ENCODE data around the gene TGFBR2.

The TGFBR2 gene

GRCh38 chr3:30638685-30639412, 32.4 kb downstream of the TGFBR2 start:
- DNase-seq, result no peak

DNA sequence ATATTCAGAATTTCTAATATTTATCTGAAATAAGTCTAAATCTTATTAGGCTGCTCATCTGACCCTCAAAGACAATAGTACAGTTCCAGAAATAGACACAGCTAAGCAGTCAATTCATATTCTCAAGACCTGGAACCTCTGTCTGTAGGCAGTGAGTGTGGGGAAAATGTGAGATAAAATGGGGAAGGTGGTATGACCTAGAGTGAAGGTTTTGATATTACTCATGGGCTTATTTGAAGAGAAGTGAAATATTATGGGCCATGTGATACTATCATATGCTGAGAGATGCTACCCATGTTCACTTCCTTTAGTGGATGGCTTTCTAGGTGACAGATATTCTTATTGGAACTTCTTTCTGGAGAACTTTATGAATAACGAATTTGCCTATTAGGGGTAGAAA, 33.5 kb downstream of the TGFBR2 start:
- peak; percentile 50 for DNase-seq

DNA sequence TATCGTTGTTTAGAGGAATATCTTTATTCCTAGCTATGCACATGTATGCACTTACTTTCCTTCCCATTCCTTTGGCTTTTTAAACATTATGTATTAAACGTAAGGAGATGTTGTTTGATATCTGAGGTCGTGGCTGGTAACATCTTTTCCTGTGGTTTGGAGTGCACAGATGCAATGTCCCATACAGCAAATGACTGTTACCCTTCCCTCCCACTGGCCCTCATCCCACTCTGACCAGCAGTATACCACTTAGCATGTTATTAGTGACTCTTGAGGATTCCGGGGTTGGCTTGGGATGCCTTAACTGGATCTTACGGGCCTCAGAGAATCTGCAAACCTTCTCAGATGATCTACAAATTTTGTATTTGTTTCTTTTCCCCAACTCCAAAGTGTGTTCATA, 34.5 kb downstream of the TGFBR2 start:
- DNase-seq, result no peak

DNA sequence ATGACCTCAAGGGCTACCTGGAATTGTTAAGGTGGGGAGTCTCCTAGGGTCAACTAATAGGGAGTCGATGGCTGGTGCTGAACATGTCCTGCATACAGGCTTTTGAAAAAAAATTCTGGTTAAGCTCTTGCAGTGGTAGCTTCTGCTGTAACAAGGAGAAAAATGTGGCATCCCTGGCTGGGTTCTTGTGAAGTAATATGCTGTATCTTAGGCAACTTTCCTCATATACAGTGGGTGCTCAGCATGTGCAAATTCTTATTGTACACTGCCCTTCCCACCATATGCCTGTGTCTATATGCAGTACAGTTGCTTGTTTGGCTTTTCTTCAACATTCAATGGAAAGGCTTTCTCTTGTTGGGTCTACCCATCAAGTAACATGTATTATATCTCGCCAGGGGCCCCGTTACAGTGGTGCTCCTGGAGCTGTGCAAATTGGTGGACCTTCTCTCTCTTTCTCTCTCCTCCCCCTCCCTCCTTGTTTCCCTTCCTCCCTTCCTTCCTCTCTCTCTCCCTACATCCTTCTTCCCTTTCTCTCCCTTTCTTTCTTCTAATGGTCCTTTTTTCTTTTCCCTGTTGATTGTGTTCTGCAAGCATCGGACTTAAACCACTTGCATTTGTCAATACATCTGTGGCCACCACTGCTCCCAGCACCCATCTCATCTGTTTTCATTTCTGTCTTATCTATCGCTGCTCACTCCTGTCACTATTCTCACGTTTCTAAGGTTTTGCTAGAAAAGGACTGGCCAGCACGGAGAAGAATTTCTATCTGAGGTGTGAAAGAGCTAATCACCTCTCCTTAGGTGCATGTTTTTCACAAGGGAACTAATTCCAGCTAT, 35.2 kb downstream of the TGFBR2 start:
- DNase-seq, result no peak

GRCh38 chr3:30642849-30643361, 36.5 kb downstream of the TGFBR2 start:
- DNase-seq, result no peak

- DNase-seq, result peak; percentile 49
These were observed 37.5 kb downstream of the TGFBR2 start for GRCh38 chr3:30643763-30644462.

- DNase-seq, result peak; percentile 76
These were observed 38.2 kb downstream of the TGFBR2 start for GRCh38 chr3:30644615-30645014.

- no peak for DNase-seq
These were observed 38.7 kb downstream of the TGFBR2 start for GRCh38 chr3:30645077-30645476.

DNA sequence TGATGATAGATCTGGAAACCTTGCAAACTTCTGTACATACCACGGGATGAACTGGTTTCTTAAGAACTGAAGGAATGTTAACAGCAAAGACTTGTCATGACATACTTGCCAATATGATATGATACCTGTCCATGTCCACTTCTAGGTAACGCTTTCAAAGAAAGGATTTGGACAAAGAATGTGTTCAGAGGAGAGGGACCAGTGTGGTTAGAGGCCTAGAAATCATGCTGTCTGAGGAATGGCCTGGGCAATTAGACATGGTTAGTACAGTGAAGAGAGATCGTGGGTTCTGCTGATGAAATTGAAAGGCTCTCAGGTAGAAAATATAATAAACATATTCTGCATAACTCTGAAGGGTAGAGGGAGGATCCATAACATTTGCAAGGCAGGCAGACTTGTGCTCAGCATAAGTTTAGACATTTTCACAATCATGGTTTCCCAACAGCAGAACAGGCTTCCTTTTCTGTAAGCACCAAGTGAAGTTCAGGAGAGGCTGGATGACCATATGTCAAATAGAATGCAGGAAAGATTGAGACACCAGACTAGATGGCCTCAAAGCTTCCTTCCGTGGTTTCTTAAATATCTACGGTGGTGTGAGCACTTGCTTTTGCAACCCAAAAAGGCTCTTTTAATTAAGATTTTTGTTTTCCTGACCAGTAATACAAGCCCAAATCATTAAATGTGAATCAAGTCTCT, 39.9 kb downstream of the TGFBR2 start:
- DNase-seq, result no peak

GRCh38 chr3:30646961-30647752, 40.8 kb downstream of the TGFBR2 start:
- DNase-seq, result no peak

DNA sequence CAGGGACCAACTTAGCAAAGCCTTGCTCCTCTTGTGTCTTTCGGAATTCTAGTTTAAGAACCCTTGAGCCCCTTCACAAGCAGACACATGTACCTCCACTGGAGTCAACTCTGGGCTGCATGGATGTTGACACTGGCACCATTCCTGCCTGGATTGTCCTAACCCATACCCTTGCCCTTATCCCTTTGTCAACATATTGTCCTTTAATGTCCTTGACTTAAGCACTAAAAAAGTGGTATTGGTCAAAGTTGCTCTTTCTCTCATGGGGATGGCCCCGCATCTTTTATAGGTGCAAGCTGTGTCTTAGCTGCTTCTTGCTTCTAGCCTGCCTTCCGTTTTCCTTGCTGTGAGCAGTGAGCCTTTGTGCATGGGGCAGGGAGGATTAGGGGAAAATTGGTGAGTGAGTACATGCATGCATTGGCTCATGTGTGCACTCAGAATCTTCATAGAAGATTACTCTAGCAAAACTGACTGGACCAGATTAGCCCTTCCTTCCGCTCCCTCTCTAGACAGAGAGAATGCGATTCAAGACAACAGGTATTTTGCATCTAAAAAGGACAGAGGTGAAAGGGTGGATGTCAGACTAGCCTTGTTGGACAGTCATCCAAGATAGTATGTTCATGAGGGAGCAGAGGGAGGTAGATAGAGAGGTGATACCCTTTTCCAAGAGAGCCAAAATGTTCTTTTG, 42.4 kb downstream of the TGFBR2 start:
- DNase-seq, result no peak

GRCh38 chr3:30649572-30650318, 43.3 kb downstream of the TGFBR2 start:
- DNase-seq, result no peak

GRCh38 chr3:30650348-30650995, 44.1 kb downstream of the TGFBR2 start:
- no peak for DNase-seq

DNA sequence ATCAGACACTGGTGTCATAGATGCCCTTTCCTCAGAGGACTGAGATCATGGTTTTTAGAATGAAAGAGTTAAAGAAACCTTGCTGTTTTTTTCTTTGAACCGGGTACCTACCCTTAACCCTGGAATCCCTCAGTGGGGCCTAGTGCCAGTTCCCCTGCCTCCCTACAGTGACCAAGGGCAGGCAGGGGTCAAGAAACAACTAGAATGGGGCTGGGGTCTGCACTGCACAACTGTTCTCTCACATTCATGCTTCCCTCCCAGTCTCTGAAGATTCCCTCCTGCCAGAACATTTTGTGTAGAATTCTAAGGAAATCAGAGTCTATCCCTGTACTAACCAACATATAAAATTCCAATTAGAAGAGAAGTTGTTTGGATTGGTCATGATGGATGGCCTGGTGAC, 47.9 kb downstream of the TGFBR2 start:
- no peak for DNase-seq

GRCh38 chr3:30655187-30655812, 48.9 kb downstream of the TGFBR2 start:
- peak; percentile 52 for DNase-seq

DNA sequence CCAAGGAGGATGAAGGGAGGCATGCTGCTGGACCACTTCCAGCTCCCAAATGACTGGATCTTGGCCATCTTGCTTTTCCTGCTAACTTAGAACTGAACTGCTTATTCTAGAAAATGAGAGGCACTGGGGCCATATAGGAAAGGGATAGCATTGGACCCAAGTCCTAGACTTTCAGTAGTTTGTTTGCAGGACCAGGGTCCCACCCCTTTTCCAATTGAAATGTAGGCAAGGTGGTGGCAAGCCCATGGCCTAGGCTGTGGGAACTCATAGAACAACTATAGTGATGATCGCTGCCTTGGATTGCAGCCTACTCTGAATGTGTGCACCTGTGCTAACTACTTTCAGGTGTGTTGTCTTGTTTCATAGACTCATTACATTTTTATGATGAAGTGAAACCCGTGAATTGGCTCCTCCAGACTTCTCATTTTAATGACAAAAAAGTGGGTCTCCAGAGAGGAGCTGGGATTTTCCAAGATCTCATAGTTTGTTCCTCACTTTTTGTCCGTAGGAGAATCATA, 50.3 kb downstream of the TGFBR2 start:
- no peak for DNase-seq

DNA sequence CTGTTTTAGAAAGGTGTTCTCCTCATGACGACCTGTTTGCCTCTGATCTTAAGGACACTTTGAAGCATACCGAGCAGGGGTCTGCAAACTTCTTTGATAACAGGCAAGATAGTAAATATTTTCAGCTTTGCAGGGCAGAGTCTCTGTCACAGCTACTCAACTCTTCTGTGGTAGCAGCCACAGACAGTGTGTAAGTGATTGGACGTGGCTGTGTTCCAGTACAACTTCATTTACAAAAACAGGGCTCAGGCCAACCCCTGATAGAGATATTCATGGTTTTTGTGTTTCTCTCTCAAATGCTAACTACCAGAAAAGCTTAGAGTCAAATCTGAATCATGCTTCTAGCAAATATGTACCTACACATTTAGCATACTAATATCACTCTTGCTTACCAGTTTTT, 51.5 kb downstream of the TGFBR2 start:
- DNase-seq, result peak; percentile 57

DNA sequence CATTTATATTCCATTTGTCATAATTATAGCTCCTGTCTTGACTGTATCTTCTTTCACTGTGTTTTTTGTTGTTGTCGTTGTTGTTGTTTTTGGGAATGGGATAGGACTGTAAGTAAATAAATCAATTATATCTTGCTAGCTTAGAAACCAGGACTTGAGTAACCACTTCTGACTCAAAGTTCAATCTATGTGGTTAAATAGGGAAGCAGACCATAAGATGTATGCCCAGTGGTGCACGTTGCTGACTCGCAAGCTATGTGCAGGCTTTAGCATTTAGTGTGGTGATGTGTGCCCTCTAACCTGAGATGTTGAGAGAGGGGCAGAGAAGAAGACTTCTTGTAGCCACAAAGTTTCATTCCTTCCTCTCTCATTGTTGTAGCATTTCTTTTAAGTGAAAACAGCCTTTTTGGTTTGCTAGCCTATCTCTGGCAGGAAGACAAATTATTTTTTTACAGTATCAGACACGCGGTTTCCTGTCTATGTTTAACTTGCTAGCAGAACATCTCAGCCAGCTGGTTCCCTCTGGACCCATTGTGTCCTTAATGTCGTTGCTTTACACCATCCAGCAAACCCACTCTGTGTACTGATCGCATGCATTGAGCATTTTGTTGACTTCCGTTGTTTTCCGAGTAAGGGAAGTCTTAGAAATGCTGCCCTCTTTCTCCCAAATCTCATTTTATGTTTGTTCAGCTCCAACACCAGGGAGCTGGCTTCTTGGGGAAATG, 52.1 kb downstream of the TGFBR2 start:
- DNase-seq, result peak; percentile 60

Data from stimulated activated CD4-positive, alpha-beta T cell treated with anti-CD3 and anti-CD28 coated beads, Interleukin-4, amount 100 ng/mL, for 24 hours (primary cell).